SK-N-SH treated with all-trans-retinoic acid at 6 μM for 48 hours (cell line): ENCODE results near the gene IL18.

ENCODE experiments used
- ATAC-seq: fragments of 200-7000 bp; cut with Tn5 transposase; 3 replicates; pipeline ENCODE4 v1.9.1; 2020; ENCODE audit warnings: mild to moderate bottlenecking, moderate library complexity
- ARNTL ChIP-seq: fragments of 450-650 bp; formaldehyde crosslinking; IDR thresholded peaks from 2 replicates; pipeline ENCODE4 v1.5.0; 2020; ENCODE audit warnings: low read depth, mild to moderate bottlenecking, moderate library complexity, borderline replicate concordance
- BACH2 ChIP-seq: fragments of 250-450 bp; sonication (Bioruptor Pico); IDR thresholded peaks from 2 replicates; pipeline ENCODE4 v1.9.0; 2021; ENCODE audit warnings: mild to moderate bottlenecking, borderline replicate concordance
- CSDC2 ChIP-seq: fragments of 250-450 bp; sonication (Bioruptor Pico); IDR thresholded peaks from 2 replicates; pipeline ENCODE4 v1.5.0; 2020; ENCODE audit warnings: mild to moderate bottlenecking, moderate library complexity
- ESRRG ChIP-seq: fragments of 250-450 bp; sonication (Bioruptor Pico); IDR thresholded peaks from 2 replicates; pipeline ENCODE4 v1.6.1; 2021; ENCODE audit warnings: mild to moderate bottlenecking
- GLIS3 ChIP-seq: fragments of 250-450 bp; sonication (Bioruptor Pico); IDR thresholded peaks from 2 replicates; pipeline ENCODE4 v1.5.0; 2020; ENCODE audit warnings: mild to moderate bottlenecking, moderate library complexity
- ISL1 ChIP-seq: fragments of 250-450 bp; sonication (Bioruptor Pico); IDR thresholded peaks from 2 replicates; pipeline ENCODE4 v2.1.2; 2022; ENCODE audit warnings: mild to moderate bottlenecking, moderate library complexity
- OSR1 ChIP-seq: fragments of 250-450 bp; sonication (Bioruptor Pico); IDR thresholded peaks from 2 replicates; pipeline ENCODE4 v1.8.0; 2022; ENCODE audit warnings: moderate library complexity, mild to moderate bottlenecking, inconsistent platforms
- PATZ1 ChIP-seq: fragments of 250-450 bp; sonication (Bioruptor Pico); IDR thresholded peaks from 2 replicates; pipeline ENCODE4 v1.8.0; 2020; ENCODE audit warnings: mild to moderate bottlenecking, moderate library complexity, borderline replicate concordance
- PPARA ChIP-seq: fragments of 250-450 bp; sonication (Bioruptor Pico); IDR thresholded peaks from 2 replicates; pipeline ENCODE4 v1.5.0; 2020; ENCODE audit warnings: mild to moderate bottlenecking, borderline replicate concordance
- RARB ChIP-seq: fragments of 250-450 bp; sonication (Bioruptor Pico); IDR thresholded peaks from 2 replicates; pipeline ENCODE4 v1.8.0; 2021; ENCODE audit warnings: mild to moderate bottlenecking, moderate library complexity
- SNAI2 ChIP-seq: fragments of 250-450 bp; sonication (Bioruptor Pico); IDR thresholded peaks from 2 replicates; pipeline ENCODE4 v1.5.0; 2020; ENCODE audit warnings: mild to moderate bottlenecking, moderate library complexity
- TCF4 ChIP-seq: fragments of 250-450 bp; sonication (Bioruptor Pico); IDR thresholded peaks from 2 replicates; pipeline ENCODE4 v1.8.0; 2021; ENCODE audit warnings: mild to moderate bottlenecking, moderate library complexity, borderline replicate concordance
- TOX ChIP-seq: fragments of 250-450 bp; sonication (Bioruptor Pico); IDR thresholded peaks from 2 replicates; pipeline ENCODE4 v1.8.0; 2021; ENCODE audit warnings: mild to moderate bottlenecking, moderate library complexity, borderline replicate concordance
- ZFP3 ChIP-seq: fragments of 250-450 bp; sonication (Bioruptor Pico); IDR thresholded peaks from 2 replicates; pipeline ENCODE4 v1.5.0; 2020; ENCODE audit warnings: mild to moderate bottlenecking, moderate library complexity
- ZFP30 ChIP-seq: fragments of 450-650 bp; formaldehyde crosslinking; IDR thresholded peaks from 2 replicates; pipeline ENCODE4 v1.5.0; 2022; ENCODE audit warnings: mild to moderate bottlenecking, moderate library complexity
- ZNF565 ChIP-seq: fragments of 450-650 bp; formaldehyde crosslinking; conservative IDR thresholded peaks from 2 replicates; pipeline ENCODE4 v1.5.0; 2020; ENCODE audit warnings: low read depth, mild to moderate bottlenecking, moderate library complexity
- ZNF70 ChIP-seq: fragments of 450-650 bp; formaldehyde crosslinking; IDR thresholded peaks from 2 replicates; pipeline ENCODE4 v1.5.0; 2020; ENCODE audit warnings: mild to moderate bottlenecking, moderate library complexity
- ZNF8 ChIP-seq: fragments of 450-650 bp; formaldehyde crosslinking; IDR thresholded peaks from 2 replicates; pipeline ENCODE4 v1.5.0; 2020; ENCODE audit warnings: mild to moderate bottlenecking, moderate library complexity
- TF ChIP-seq, protein P1 (sequence below): fragments of 250-450 bp; sonication (Bioruptor Pico); IDR thresholded peaks from 2 replicates; pipeline ENCODE4 v1.8.0; 2021; ENCODE audit warnings: low read depth, mild to moderate bottlenecking, moderate library complexity, borderline replicate concordance
- TF ChIP-seq, protein P2 (sequence below): fragments of 250-450 bp; sonication (Bioruptor Pico); IDR thresholded peaks from 2 replicates; pipeline ENCODE4 v1.5.1; 2021; ENCODE audit warnings: mild to moderate bottlenecking, moderate library complexity
- TF ChIP-seq, protein P3 (sequence below): fragments of 250-450 bp; sonication (Bioruptor Pico); IDR thresholded peaks from 2 replicates; pipeline ENCODE4 v1.5.0; 2020; ENCODE audit warnings: mild to moderate bottlenecking, moderate library complexity
- TF ChIP-seq, protein P4 (sequence below): fragments of 250-450 bp; sonication (Bioruptor Pico); IDR thresholded peaks from 2 replicates; pipeline ENCODE4 v1.5.1; 2020; ENCODE audit warnings: low read depth, mild to moderate bottlenecking, moderate library complexity

The IL18 gene

DNA sequence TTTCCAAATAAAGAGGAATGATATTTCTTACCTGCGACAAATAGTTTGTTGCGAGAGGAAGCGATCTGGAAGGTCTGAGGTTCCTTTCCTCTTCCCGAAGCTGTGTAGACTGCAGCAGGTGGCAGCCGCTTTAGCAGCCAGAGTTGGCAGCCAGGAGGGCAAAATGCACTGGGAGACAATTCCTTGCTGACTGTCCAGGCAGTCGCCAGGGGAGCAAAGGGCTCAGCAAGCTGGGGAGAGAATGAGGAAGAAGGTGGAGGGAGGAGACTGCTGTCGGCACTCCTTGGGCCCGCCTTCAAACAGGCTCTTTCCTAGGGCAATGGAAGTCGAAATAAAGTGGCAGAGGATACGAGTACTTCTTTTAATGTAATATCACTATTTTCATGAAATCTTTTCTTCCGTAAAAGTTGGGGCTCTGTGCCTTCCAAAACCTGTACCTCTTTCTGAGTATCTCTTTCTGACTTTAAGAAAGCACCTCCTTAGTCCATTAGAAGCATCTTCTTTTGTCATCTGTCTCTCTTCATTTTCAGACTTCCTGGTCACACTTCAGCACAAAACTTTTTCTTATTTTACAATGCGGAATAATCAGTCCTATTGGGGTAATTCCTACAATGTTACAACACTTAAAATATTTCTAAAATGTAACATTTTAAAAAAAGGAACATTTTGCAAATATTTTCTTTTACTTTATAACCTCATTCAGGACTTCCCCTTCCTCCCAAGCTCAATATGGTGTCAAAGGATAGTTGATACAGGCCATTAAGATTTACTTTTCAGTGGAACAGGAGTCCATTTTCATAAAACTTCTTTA, at the start of gene IL18:
TSS of gene IL18 (minus strand) at position 220 of the 811 bp plus-strand sequence. CDS start 9,041 bp downstream, outside the sequence.
- ATAC-seq, result no peak; the same call in 2 of the 3 replicates

GRCh38 chr11:112212710-112213109, 48.8 kb upstream of the IL18 start:
- no peak for ATAC-seq
- TF ChIP-seq CSDC2 (CRISPR knock-in tag) (no peak), ZNF70 (CRISPR knock-in tag) (no peak), ZFP30 (CRISPR knock-in tag) (no peak), GLIS3 (CRISPR knock-in tag) (no peak), BACH2 (no peak), ESRRG (CRISPR knock-in tag) (no peak), ZFP3 (CRISPR knock-in tag) (no peak), OSR1 (CRISPR knock-in tag) (no peak), RARB (CRISPR knock-in tag) (no peak), PATZ1 (no peak), PPARA (CRISPR knock-in tag) (no peak), ARNTL (CRISPR knock-in tag) (no peak)
- TF ChIP-seq, protein P1, sequence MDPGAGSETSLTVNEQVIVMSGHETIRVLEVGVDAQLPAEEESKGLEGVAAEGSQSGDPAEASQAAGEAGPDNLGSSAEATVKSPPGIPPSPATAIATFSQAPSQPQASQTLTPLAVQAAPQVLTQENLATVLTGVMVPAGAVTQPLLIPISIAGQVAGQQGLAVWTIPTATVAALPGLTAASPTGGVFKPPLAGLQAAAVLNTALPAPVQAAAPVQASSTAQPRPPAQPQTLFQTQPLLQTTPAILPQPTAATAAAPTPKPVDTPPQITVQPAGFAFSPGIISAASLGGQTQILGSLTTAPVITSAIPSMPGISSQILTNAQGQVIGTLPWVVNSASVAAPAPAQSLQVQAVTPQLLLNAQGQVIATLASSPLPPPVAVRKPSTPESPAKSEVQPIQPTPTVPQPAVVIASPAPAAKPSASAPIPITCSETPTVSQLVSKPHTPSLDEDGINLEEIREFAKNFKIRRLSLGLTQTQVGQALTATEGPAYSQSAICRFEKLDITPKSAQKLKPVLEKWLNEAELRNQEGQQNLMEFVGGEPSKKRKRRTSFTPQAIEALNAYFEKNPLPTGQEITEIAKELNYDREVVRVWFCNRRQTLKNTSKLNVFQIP (CRISPR knock-in tag), result no peak
- TF ChIP-seq, protein P2, sequence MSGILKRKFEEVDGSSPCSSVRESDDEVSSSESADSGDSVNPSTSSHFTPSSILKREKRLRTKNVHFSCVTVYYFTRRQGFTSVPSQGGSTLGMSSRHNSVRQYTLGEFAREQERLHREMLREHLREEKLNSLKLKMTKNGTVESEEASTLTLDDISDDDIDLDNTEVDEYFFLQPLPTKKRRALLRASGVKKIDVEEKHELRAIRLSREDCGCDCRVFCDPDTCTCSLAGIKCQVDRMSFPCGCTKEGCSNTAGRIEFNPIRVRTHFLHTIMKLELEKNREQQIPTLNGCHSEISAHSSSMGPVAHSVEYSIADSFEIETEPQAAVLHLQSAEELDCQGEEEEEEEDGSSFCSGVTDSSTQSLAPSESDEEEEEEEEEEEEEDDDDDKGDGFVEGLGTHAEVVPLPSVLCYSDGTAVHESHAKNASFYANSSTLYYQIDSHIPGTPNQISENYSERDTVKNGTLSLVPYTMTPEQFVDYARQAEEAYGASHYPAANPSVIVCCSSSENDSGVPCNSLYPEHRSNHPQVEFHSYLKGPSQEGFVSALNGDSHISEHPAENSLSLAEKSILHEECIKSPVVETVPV, result no peak

More for the DNA sequence above, at the start of gene IL18:
- TF ChIP-seq, protein P3, sequence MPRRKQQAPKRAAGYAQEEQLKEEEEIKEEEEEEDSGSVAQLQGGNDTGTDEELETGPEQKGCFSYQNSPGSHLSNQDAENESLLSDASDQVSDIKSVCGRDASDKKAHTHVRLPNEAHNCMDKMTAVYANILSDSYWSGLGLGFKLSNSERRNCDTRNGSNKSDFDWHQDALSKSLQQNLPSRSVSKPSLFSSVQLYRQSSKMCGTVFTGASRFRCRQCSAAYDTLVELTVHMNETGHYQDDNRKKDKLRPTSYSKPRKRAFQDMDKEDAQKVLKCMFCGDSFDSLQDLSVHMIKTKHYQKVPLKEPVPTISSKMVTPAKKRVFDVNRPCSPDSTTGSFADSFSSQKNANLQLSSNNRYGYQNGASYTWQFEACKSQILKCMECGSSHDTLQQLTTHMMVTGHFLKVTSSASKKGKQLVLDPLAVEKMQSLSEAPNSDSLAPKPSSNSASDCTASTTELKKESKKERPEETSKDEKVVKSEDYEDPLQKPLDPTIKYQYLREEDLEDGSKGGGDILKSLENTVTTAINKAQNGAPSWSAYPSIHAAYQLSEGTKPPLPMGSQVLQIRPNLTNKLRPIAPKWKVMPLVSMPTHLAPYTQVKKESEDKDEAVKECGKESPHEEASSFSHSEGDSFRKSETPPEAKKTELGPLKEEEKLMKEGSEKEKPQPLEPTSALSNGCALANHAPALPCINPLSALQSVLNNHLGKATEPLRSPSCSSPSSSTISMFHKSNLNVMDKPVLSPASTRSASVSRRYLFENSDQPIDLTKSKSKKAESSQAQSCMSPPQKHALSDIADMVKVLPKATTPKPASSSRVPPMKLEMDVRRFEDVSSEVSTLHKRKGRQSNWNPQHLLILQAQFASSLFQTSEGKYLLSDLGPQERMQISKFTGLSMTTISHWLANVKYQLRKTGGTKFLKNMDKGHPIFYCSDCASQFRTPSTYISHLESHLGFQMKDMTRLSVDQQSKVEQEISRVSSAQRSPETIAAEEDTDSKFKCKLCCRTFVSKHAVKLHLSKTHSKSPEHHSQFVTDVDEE (CRISPR knock-in tag), result no peak
- no peak for TF ChIP-seq SNAI2 (CRISPR knock-in tag)
- no peak for TF ChIP-seq ISL1 (CRISPR knock-in tag)
- TF ChIP-seq ZNF70 (CRISPR knock-in tag), result no peak
- no peak for TF ChIP-seq GLIS3 (CRISPR knock-in tag)
- TF ChIP-seq PPARA (CRISPR knock-in tag), result no peak
- TF ChIP-seq ZNF8 (CRISPR knock-in tag), result no peak
- TF ChIP-seq ARNTL (CRISPR knock-in tag), result no peak
- TF ChIP-seq TCF4 (CRISPR knock-in tag), result no peak
- TF ChIP-seq ZNF565 (CRISPR knock-in tag), result no peak
- TF ChIP-seq BACH2, result no peak
- no peak for TF ChIP-seq TOX (CRISPR knock-in tag)
- no peak for TF ChIP-seq OSR1 (CRISPR knock-in tag)
- no peak for TF ChIP-seq ESRRG (CRISPR knock-in tag)
- TF ChIP-seq, protein P4, sequence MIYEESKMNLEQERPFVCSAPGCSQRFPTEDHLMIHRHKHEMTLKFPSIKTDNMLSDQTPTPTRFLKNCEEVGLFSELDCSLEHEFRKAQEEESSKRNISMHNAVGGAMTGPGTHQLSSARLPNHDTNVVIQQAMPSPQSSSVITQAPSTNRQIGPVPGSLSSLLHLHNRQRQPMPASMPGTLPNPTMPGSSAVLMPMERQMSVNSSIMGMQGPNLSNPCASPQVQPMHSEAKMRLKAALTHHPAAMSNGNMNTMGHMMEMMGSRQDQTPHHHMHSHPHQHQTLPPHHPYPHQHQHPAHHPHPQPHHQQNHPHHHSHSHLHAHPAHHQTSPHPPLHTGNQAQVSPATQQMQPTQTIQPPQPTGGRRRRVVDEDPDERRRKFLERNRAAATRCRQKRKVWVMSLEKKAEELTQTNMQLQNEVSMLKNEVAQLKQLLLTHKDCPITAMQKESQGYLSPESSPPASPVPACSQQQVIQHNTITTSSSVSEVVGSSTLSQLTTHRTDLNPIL (CRISPR knock-in tag), result no peak
- no peak for TF ChIP-seq PATZ1
- no peak for TF ChIP-seq ZFP30 (CRISPR knock-in tag)
- TF ChIP-seq RARB (CRISPR knock-in tag), result no peak
